Breast epithelium (tissue), 4 donors: ENCODE measurements around the gene CAPN2. TPM values are rescaled to one million over a fixed set of nuclear protein-coding genes. Genes with fewer than 3 reads are reported as not detected.
"Not testable (repeated sequence)": the region's sequence is repeated elsewhere in the genome, so short reads cannot be mapped to it uniquely, and the experiment has no call there.

Experiments used
- DNase-seq, 2 donors: peaks; one replicate each; pipeline ENCODE4 v3.0.0-alpha.2; 2019; ENCODE audit warnings: low spot score in 2 of 2
- H3K27ac ChIP-seq, 2 donors: fragments of 200-600 bp; sonication (generic) in 1 of 2; one replicate each; pipeline ENCODE4 v1.5.1; 2016 to 2019; ENCODE audit warnings: mild to moderate bottlenecking in 1 of 2
- H3K27me3 ChIP-seq, 2 donors: fragments of 200-600 bp; sonication (generic) in 1 of 2; one replicate each; pipeline versions ENCODE4 v1.5.1 to v1.6.0; 2017 to 2019; ENCODE audit warnings: control low read depth in 1 of 2, mild to moderate bottlenecking in 1 of 2
- H3K36me3 ChIP-seq: fragments of 200-600 bp; one replicate; pipeline ENCODE4 v1.5.1; 2019
- H3K4me1 ChIP-seq, 2 donors: fragments of 200-600 bp; sonication (generic); one replicate each; pipeline ENCODE4 v1.5.1; 2016 to 2019; ENCODE audit warnings: control low read depth in 1 of 2
- H3K4me3 ChIP-seq, 3 donors: fragments of 200-600 bp; sonication (generic); 1 replicate in 2 of 3; 2 replicates in 1 of 3; pipeline ENCODE4 v1.5.1; 2016 to 2019; ENCODE audit warnings: mild to moderate bottlenecking in 3 of 3, moderate library complexity in 2 of 3
- H3K9me3 ChIP-seq, 2 donors: fragments of 200-600 bp; sonication (generic) in 1 of 2; one replicate each; pipeline ENCODE4 v1.5.1; 2016 to 2019; ENCODE audit warnings: control low read depth in 1 of 2
- CTCF ChIP-seq, 3 donors: fragments of 450-650 bp; IDR thresholded peaks; one replicate each; pipeline ENCODE4 v1.5.1; 2016 to 2017; ENCODE audit warnings: antibody characterized with exemption in 3 of 3, mild to moderate bottlenecking in 3 of 3, moderate library complexity in 3 of 3
- POLR2A ChIP-seq: fragments of 450-650 bp; IDR thresholded peaks from one replicate; pipeline ENCODE4 v1.6.1; 2016; ENCODE audit warnings: antibody characterized with exemption, mild to moderate bottlenecking, moderate library complexity
- POLR2AphosphoS5 ChIP-seq, 3 donors: sonication (generic); formaldehyde crosslinking; IDR thresholded peaks; one replicate each; pipeline ENCODE4 v1.6.1; 2017; ENCODE audit warnings: antibody characterized with exemption in 3 of 3
- intact Hi-C: fragments of 100-400 bp; cut with DNase I; formaldehyde crosslinking; loops from one replicate; pipeline ENCODE4 v1.15.1; 2023; ENCODE audit warnings: low total_unique reads
- total RNA-seq, 3 donors: library from RNA; depleted of rRNA; stranded (reverse); fragments of >200 nt; gene quantifications; one replicate each; pipeline ENCODE4 v1.1.0, GENCODE V29; 2016

CAPN2 gene
- total RNA-seq, 3 donors from 2014 or later, result 162 to 192 (median 164) TPM

DNA sequence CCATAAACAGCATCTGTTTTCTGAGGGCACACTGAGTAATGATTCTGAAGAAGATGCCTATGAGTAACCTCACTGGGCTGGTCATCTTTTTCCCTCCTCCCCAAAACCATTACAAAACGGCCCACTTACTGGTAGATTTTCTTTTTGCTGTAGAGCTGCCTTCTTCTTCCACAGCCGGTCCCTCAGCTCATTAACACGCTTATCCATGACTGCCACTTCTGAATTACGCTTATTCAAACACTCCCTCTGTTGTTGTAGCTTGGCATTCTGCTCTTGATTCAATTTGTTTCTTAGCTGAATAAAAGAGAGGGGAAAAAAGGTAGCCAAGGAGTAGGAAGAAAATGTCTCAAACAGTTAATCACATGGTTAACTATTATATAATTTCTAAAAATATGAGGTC, 90.3 kb downstream of the CAPN2 start:
- Histone ChIP-seq H3K36me3 (no peaks in the 10 kb centered on the region), H3K9me3 (no peaks in the 10 kb centered on the region), H3K4me3 (no peak overlapping the region), H3K27me3 (no peaks in the 10 kb centered on the region), H3K4me1 (no peaks in the 10 kb centered on the region), H3K27ac (no peak overlapping the region)
- no peak for TF ChIP-seq POLR2A
- no peak for TF ChIP-seq CTCF (IDR thresholded peaks at IDR 0.05)
- TF ChIP-seq POLR2AphosphoS5 (IDR thresholded peaks at IDR 0.05), result no peak
- intact Hi-C loops, result no loop called here
- DNase-seq, result no peak

GRCh38 chr1:223803211-223803610, 90.9 kb downstream of the CAPN2 start:
- H3K4me1 ChIP-seq, result no peaks in the 10 kb centered on the region
- TF ChIP-seq POLR2A, result no peak
- no peak for TF ChIP-seq POLR2AphosphoS5 (IDR thresholded peaks at IDR 0.05)
- no peak for TF ChIP-seq CTCF (IDR thresholded peaks at IDR 0.05)
- H3K4me3 ChIP-seq, result no peak overlapping the region
- intact Hi-C loops, result no loop called here
- H3K27me3 ChIP-seq, result no peaks in the 10 kb centered on the region
- no peak for DNase-seq
- H3K9me3 ChIP-seq, result no peaks in the 10 kb centered on the region
- H3K27ac ChIP-seq, result no peak overlapping the region
- H3K36me3 ChIP-seq, result no peaks in the 10 kb centered on the region

- DNase-seq, H3K4me1 ChIP-seq, H3K36me3 ChIP-seq, H3K4me3 ChIP-seq, H3K9me3 ChIP-seq, H3K27ac ChIP-seq, H3K27me3 ChIP-seq: not testable (repeated sequence)
- intact Hi-C loops, result loop anchor here (5.0 kb wide), 1 partner anchor 508 kb away; no protein-coding TSS in a partner anchor
Observed at GRCh38 chr1:223809905-223810304, 97.6 kb downstream of the CAPN2 start.

- Histone ChIP-seq H3K36me3 (no peaks in the 10 kb centered on the region), H3K4me1 (no peaks in the 10 kb centered on the region), H3K27me3 (no peaks in the 10 kb centered on the region), H3K4me3 (no peak overlapping the region), H3K9me3 (no peaks in the 10 kb centered on the region), H3K27ac (no peak overlapping the region)
- no peak for TF ChIP-seq POLR2A
- TF ChIP-seq CTCF (IDR thresholded peaks at IDR 0.05), result no peak
- TF ChIP-seq POLR2AphosphoS5 (IDR thresholded peaks at IDR 0.05), result no peak
- intact Hi-C loops, result loop anchor here (5.0 kb wide), 1 partner anchor 508 kb away; no protein-coding TSS in a partner anchor
- no peak for DNase-seq
Observed at GRCh38 chr1:223810586-223810985, 98.2 kb downstream of the CAPN2 start.

DNA sequence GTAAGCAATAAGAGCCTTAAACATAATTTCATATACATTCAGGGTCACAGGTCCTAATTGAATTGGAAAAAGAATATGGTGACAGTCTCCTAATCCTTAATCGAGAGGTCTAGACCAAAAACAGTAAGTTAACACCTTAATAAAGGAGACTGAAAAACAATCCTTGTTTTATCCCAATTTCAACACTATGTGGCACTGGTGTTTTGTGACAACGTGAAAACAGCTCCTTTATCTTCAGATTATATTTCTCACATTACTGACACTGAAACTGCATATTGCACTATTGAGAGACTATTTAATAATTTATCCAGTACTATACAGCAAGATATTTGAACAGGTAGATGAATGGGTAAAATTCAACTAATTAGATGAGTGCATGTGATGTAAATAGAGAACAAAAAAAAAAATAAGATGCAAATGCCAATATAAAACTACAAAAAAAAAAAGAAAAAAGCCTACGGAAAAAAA, 99.3 kb downstream of the CAPN2 start:
- no peaks in the 10 kb centered on the region for H3K9me3 ChIP-seq
- H3K27ac ChIP-seq, result no peak overlapping the region
- TF ChIP-seq POLR2A (no peak), CTCF (IDR thresholded peaks at IDR 0.05) (peak in 2 of 3 donors; percentile 32 to 42)
- H3K4me3 ChIP-seq, result no peak overlapping the region
- DNase-seq, result no peak
- intact Hi-C loops, result loop anchor here (5.0 kb wide), 1 partner anchor 509 kb away; no protein-coding TSS in a partner anchor
- H3K36me3 ChIP-seq, result no peaks in the 10 kb centered on the region
- H3K27me3 ChIP-seq, result no peaks in the 10 kb centered on the region
- no peaks in the 10 kb centered on the region for H3K4me1 ChIP-seq

DNA sequence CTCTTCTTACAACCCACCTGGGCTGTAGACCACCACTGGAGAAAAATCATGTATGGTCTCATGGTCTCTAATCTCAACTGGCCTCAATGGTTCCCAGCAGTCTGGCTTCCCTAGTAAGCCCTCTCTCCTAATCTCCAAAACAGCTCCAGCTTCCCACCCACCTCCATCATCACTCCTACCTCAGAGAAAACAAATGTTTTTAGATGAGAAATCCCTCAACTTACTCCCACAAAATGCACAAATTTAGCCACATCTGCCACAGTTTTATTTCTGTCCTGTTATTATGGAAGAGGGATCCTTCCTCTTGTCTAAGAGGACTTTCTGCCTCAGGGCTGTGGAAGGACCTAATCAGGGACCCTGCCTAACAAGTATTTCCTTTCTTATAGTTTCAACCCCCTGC, 101.3 kb downstream of the CAPN2 start:
- Histone ChIP-seq H3K4me3 (no peak overlapping the region), H3K27me3 (no peaks in the 10 kb centered on the region), H3K4me1 (no peaks in the 10 kb centered on the region), H3K27ac (no peak overlapping the region), H3K9me3 (no peaks in the 10 kb centered on the region), H3K36me3 (no peaks in the 10 kb centered on the region)
- intact Hi-C loops, result loop anchor here (5.0 kb wide), 1 partner anchor 511 kb away; no protein-coding TSS in a partner anchor
- no peak for TF ChIP-seq POLR2AphosphoS5 (IDR thresholded peaks at IDR 0.05)
- no peak for TF ChIP-seq POLR2A
- no peak for TF ChIP-seq CTCF (IDR thresholded peaks at IDR 0.05)
- no peak for DNase-seq
